H1 (cell line): ENCODE data around the gene DCAF8. TPM values are rescaled to one million over a fixed set of nuclear protein-coding genes. Genes with fewer than 3 reads are reported as not detected.
A peak's percentile ranks its signal among the peaks of the same experiment; 100 is the strongest.

Source experiments
- CTCF ChIA-PET: fragments of 300-600 bp; sonication (Branson Sonifier 250); formaldehyde crosslinking; loops from one replicate; lab custom pipeline; 2021; ENCODE audit not compliant: partially characterized antibody; lab: Charles Lee
- POLR2A ChIA-PET: fragments of 300-600 bp; sonication (Branson Sonifier 250); formaldehyde crosslinking; loops from one replicate; lab custom pipeline; 2021; ENCODE audit warnings: inconsistent platforms; ENCODE audit not compliant: partially characterized antibody; lab: Charles Lee
- DNase-seq, 2 experiments: peaks; one replicate each; pipeline versions ENCODE4 v3.0.0 to v3.0.0-alpha.2; 2010 to 2022; ENCODE audit warnings: low spot score in 2 of 2, low read depth in 1 of 2, mixed read lengths in 1 of 2
- FAIRE-seq: peaks from 2 replicates; lab custom pipeline; 2011; peaks lifted over from hg19 to GRCh38; lab: Jason Lieb, UNC
- H2AFZ ChIP-seq: 2 replicates; pipeline ENCODE4 v1.8.1; 2012; ENCODE audit warnings: low read length, inconsistent platforms
- H2AK5ac ChIP-seq: 2 replicates; pipeline ENCODE4 v1.6.1; 2013; ENCODE audit warnings: low read depth, low read length
- H2BK120ac ChIP-seq: replicated peaks from 2 replicates; pipeline ENCODE3; 2013; ENCODE audit warnings: low read depth, low read length, inconsistent platforms
- H2BK12ac ChIP-seq: 2 replicates; pipeline ENCODE4 v1.6.1; 2013; ENCODE audit warnings: low read depth, low read length
- H2BK15ac ChIP-seq: 2 replicates; pipeline ENCODE4 v1.6.1; 2013; ENCODE audit warnings: low read length
- H2BK20ac ChIP-seq: 2 replicates; pipeline ENCODE4 v1.6.1; 2013; ENCODE audit warnings: low read length
- H2BK5ac ChIP-seq: 2 replicates; pipeline ENCODE4 v1.6.1; 2013; ENCODE audit warnings: low read depth, low read length
- H3K14ac ChIP-seq: 2 replicates; pipeline ENCODE4 v1.6.1; 2013; ENCODE audit warnings: inconsistent platforms; ENCODE audit not compliant: insufficient read length
- H3K18ac ChIP-seq: 2 replicates; pipeline ENCODE4 v1.6.1; 2013; ENCODE audit warnings: low read length; ENCODE audit errors: extremely low read depth
- H3K23ac ChIP-seq: 2 replicates; pipeline ENCODE4 v1.6.1; 2013; ENCODE audit warnings: inconsistent platforms; ENCODE audit not compliant: insufficient read length
- H3K23me2 ChIP-seq: 2 replicates; pipeline ENCODE4 v1.6.1; 2013; ENCODE audit warnings: low read depth, low read length
- H3K27ac ChIP-seq: 2 replicates; pipeline ENCODE4 v1.6.1; 2011; ENCODE audit warnings: low read depth, low read length, inconsistent platforms
- H3K27me3 ChIP-seq, 4 experiments: replicated peaks in 1 of 4; 1 replicate in 1 of 4; 2 replicates in 3 of 4; pipeline versions ENCODE4 v1.6.1 to v1.8.1; 2011 to 2013; ENCODE audit warnings: low read length in 3 of 4, mild to moderate bottlenecking in 3 of 4, inconsistent platforms in 2 of 4, mixed read lengths in 2 of 4, moderate library complexity in 1 of 4; ENCODE audit not compliant: control insufficient read depth in 3 of 4, insufficient read depth in 3 of 4; ENCODE audit errors: extremely low read depth in 1 of 4
- H3K36me3 ChIP-seq, 4 experiments: 2 replicates each; pipeline versions ENCODE4 v1.6.1 to v1.8.1; 2011 to 2013; ENCODE audit warnings: mild to moderate bottlenecking in 4 of 4, low read length in 3 of 4, moderate library complexity in 2 of 4, control low read depth in 1 of 4, inconsistent platforms in 1 of 4; ENCODE audit not compliant: insufficient read depth in 4 of 4, control insufficient read depth in 2 of 4
- H3K4ac ChIP-seq: replicated peaks from 2 replicates; pipeline ENCODE3; 2013; ENCODE audit warnings: low read length, low read depth, mixed read lengths, inconsistent platforms; ENCODE audit not compliant: insufficient read length
- H3K4me1 ChIP-seq, 4 experiments: replicated peaks in 1 of 4; 1 replicate in 1 of 4; 2 replicates in 3 of 4; pipeline versions ENCODE4 v1.6.1 to v1.8.1; 2011 to 2013; ENCODE audit warnings: low read length in 3 of 4, inconsistent platforms in 2 of 4, mixed read lengths in 1 of 4; ENCODE audit not compliant: insufficient read depth in 4 of 4, control insufficient read depth in 3 of 4
- H3K4me2 ChIP-seq, 2 experiments: 2 replicates each; pipeline versions ENCODE4 v1.6.1 to v1.8.1; 2011 to 2013; ENCODE audit warnings: low read depth in 2 of 2, low read length in 2 of 2, control low read depth in 1 of 2, inconsistent platforms in 1 of 2, mild to moderate bottlenecking in 1 of 2; ENCODE audit not compliant: insufficient read depth in 1 of 2
- H3K4me3 ChIP-seq, 4 experiments: fragments of 200-600, 300-600 bp in 1 of 4; sonication (generic), shearing (Covaris generic), sonication (Bioruptor Twin) in 1 of 4; 2 replicates each; pipeline versions ENCODE4 v1.5.1 to v1.8.1; 2011 to 2016; ENCODE audit warnings: low read length in 4 of 4, low read depth in 3 of 4, control low read depth in 2 of 4, inconsistent platforms in 2 of 4, mild to moderate bottlenecking in 2 of 4, mixed read lengths in 1 of 4, moderate library complexity in 1 of 4; ENCODE audit not compliant: insufficient read depth in 2 of 4; ENCODE audit errors: extremely low read depth in 1 of 4
- H3K56ac ChIP-seq: replicated peaks from 2 replicates; pipeline ENCODE3; 2013; ENCODE audit warnings: low read depth, mild to moderate bottlenecking, mixed read lengths, low read length, inconsistent platforms; ENCODE audit not compliant: insufficient read length
- H3K79me1 ChIP-seq: 2 replicates; pipeline ENCODE4 v1.6.1; 2013; ENCODE audit warnings: low read depth, low read length, control low read depth
- H3K79me2 ChIP-seq, 2 experiments: 2 replicates each; pipeline versions ENCODE4 v1.6.1 to v1.8.1; 2012 to 2013; ENCODE audit warnings: low read length in 2 of 2, mild to moderate bottlenecking in 2 of 2, inconsistent platforms in 1 of 2; ENCODE audit not compliant: insufficient read depth in 2 of 2, control insufficient read depth in 1 of 2
- H3K9ac ChIP-seq, 4 experiments: replicated peaks in 1 of 4; 1 replicate in 1 of 4; 2 replicates in 3 of 4; pipeline versions ENCODE4 v1.6.1 to v1.8.1; 2011 to 2013; ENCODE audit warnings: low read depth in 3 of 4, low read length in 3 of 4, control low read depth in 2 of 4, mild to moderate bottlenecking in 2 of 4, moderate library complexity in 2 of 4, inconsistent platforms in 1 of 4; ENCODE audit errors: extremely low read depth in 1 of 4
- H3K9me3 ChIP-seq, 2 experiments: 2 replicates each; pipeline versions ENCODE4 v1.6.1 to v1.8.1; 2012 to 2013; ENCODE audit warnings: mild to moderate bottlenecking in 2 of 2, moderate library complexity in 2 of 2, control low read depth in 1 of 2, inconsistent platforms in 1 of 2, low read depth in 1 of 2, low read length in 1 of 2, mixed read lengths in 1 of 2; ENCODE audit not compliant: insufficient read depth in 2 of 2
- H4K20me1 ChIP-seq, 2 experiments: replicated peaks in 1 of 2; 2 replicates each; pipeline versions ENCODE3 to v1.8.1; 2011 to 2013; ENCODE audit warnings: inconsistent platforms in 2 of 2, low read length in 2 of 2, mild to moderate bottlenecking in 1 of 2; ENCODE audit not compliant: insufficient read depth in 2 of 2, control insufficient read depth in 1 of 2
- H4K5ac ChIP-seq: 2 replicates; pipeline ENCODE4 v1.6.1; 2013; ENCODE audit warnings: low read length, low read depth, mixed read lengths, inconsistent platforms; ENCODE audit not compliant: insufficient read length
- H4K8ac ChIP-seq: 2 replicates; pipeline ENCODE4 v1.8.0; 2013; ENCODE audit warnings: mild to moderate bottlenecking, moderate library complexity, low read length, inconsistent platforms; ENCODE audit not compliant: insufficient read depth; ENCODE audit errors: extremely low read depth
- H4K91ac ChIP-seq: replicated peaks from 2 replicates; pipeline ENCODE3; 2013; ENCODE audit warnings: low read length, mixed read lengths, inconsistent platforms; ENCODE audit not compliant: insufficient read length
- MAFK ChIP-seq: IDR thresholded peaks from 2 replicates; pipeline ENCODE4 v1.6.1; 2012; ENCODE audit warnings: low read depth, mild to moderate bottlenecking, improper control_type of control experiment, low read length
- POLR2A ChIP-seq, 2 experiments: IDR thresholded peaks; 1 replicate in 1 of 2; 2 replicates in 1 of 2; pipeline ENCODE4 v1.6.1; 2011; ENCODE audit warnings: low read depth in 2 of 2, low read length in 2 of 2, mild to moderate bottlenecking in 2 of 2; ENCODE audit errors: control extremely low read depth in 1 of 2
- WGBS, 2 experiments: shearing (Covaris generic) in 1 of 2; methylation state at CpG; one replicate each; pipeline versions ENCODE4 v1.1.6 to v1.1.7; 2013 to 2015; ENCODE audit warnings: low lambda C conversion rate in 2 of 2, mixed read lengths in 2 of 2, inconsistent platforms in 1 of 2, low coverage in 1 of 2, missing lambda C conversion rate in 1 of 2; ENCODE audit not compliant: insufficient replicate concordance in 2 of 2, insufficient coverage in 1 of 2, insufficient read length in 1 of 2; ENCODE audit errors: extremely low coverage in 1 of 2, missing lambda C conversion rate in 1 of 2; 5-methylcytosine and 5-hydroxymethylcytosine counted together
- polyA plus RNA-seq, 7 experiments: library from polyadenylated mRNA; depleted of rRNA in 3 of 7; stranded (reverse) in 5 of 7; unstranded in 2 of 7; fragments of >200 nt in 5 of 7; fragments of 200-250 nt in 2 of 7; gene quantifications; 1 replicate in 5 of 7; 2 replicates in 1 of 7; 4 replicates in 1 of 7; pipeline versions ENCODE4 v1.2.1 to v1.2.3, GENCODE V29; 2011 to 2013; ENCODE audit warnings: missing spikeins in 2 of 7, mixed read lengths in 2 of 7
- total RNA-seq: library from RNA; stranded (reverse); fragmentation: NEBNext Ultra II Directional; extraction: Animal tissue kit (Norgen Biotek cat#: 25700); gene quantifications from 2 replicates; pipeline ENCODE4 v1.2.1, GENCODE V29; 2021

The DCAF8 gene
- total and polyA plus RNA-seq, 2 of the 8 experiments (the other 6 are each of a cell fraction or from before 2014, with no cell fraction given), result 68.2 to 110 TPM

DNA sequence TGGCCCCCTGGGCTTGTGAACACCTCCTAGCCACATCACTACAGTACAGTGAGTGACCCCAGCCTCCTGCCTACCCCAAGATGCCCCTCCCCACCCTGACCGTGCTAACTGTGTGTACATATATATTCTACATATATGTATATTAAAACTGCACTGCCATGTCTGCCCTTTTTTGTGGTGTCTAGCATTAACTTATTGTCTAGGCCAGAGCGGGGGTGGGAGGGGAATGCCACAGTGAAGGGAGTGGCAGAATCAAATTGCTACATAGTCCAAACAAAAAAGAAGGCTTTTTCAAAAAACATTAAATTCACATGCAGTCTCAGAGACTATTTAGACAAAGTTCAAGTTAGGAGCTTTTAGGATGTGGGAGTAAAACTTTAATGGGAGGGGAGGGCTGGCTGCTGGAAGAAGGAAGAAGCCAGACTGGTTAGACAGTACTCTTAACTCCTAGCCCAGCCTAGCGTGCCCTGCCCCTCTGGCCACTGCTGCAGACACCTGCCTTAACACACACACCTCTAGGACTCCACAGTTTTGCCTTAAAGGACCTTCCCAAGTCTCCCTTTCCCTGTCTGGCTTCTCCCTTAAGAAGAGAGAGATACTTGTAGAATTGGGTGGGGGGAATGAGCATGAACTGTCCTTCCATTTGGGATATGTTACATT, 47.7 kb downstream of the DCAF8 start:
- ChIA-PET POLR2A (interaction anchor here (1.3 to 2.8 kb wide), 3 partner anchors 10 to 32 kb away, joined by 3 to 8 read pairs (median 5); partner anchors contain the start of gene PEA15), CTCF (interaction anchor here (1.6 to 20.4 kb wide), 5 partner anchors 19 to 113 kb away, joined by 5 to 257 read pairs (median 6); no protein-coding TSS in a partner anchor)
- no peaks in the 10 kb centered on the region for H3K23me2 ChIP-seq
- H3K9me3 ChIP-seq, result no peaks in the 10 kb centered on the region
- H2AFZ ChIP-seq, result no peak overlapping the region
- H2BK12ac ChIP-seq, result no peak overlapping the region
- no peaks in the 10 kb centered on the region for H3K27me3 ChIP-seq
- H3K36me3 ChIP-seq, result peaks cover 26 to 67% (median 59%) of the 10 kb centered on the region in 4 experiments
- no peak overlapping the region for H3K14ac ChIP-seq
- H2BK5ac ChIP-seq, result no peak overlapping the region
- TF ChIP-seq POLR2A (IDR thresholded peaks at IDR 0.05; ENCODE audit: control extremely low read depth in 1 of 2, low read depth in 2 of 2, low read length in 2 of 2) (peak in 1 of 2 experiments; percentile 5; a peak in 1 of 3 replicates), MAFK (no peak)
- no peak overlapping the region for H2AK5ac ChIP-seq
- no peak overlapping the region for H3K4me3 ChIP-seq
- H3K4me1 ChIP-seq, result peaks cover 4 to 14% (median 8%) of the 10 kb centered on the region in 4 experiments; a peak in 4 of 7 replicates
- no peak overlapping the region for H3K9ac ChIP-seq
- peaks cover 7% of the 10 kb centered on the region; the same call in 1 of the 2 replicates for H3K79me1 ChIP-seq
- no peak overlapping the region for H3K23ac ChIP-seq
- no peak overlapping the region for H3K18ac ChIP-seq
- no peak overlapping the region for H3K4me2 ChIP-seq
- H4K8ac ChIP-seq, result no peak overlapping the region
- FAIRE-seq (no peak), DNase-seq (no peak)
- H3K4ac ChIP-seq, result no peak overlapping the region
- WGBS, 2 experiments, result 84% methylated on average over 3 of the region's 3 CpGs; no CpG with 5 or more reads in 1 of the 2 experiments
- no peak overlapping the region for H4K91ac ChIP-seq
- no peak overlapping the region for H2BK120ac ChIP-seq
- no peak overlapping the region for H3K56ac ChIP-seq
- no peak overlapping the region for H3K27ac ChIP-seq
- no peak overlapping the region for H2BK20ac ChIP-seq
- peaks cover 5 to 15% of the 10 kb centered on the region in 2 experiments for H4K20me1 ChIP-seq
- H3K79me2 ChIP-seq, result peaks cover 0 to 4% of the 10 kb centered on the region in 2 experiments; a peak in 1 of 4 replicates
- no peak overlapping the region for H4K5ac ChIP-seq
- H2BK15ac ChIP-seq, result no peak overlapping the region
